Measurements from ENCODE around the gene CDC20.

CDC20 gene

GRCh38 chr1:43349594-43350306, 9.0 kb upstream of the CDC20 start:
- no peak for TF ChIP-seq CTCF (IDR thresholded peaks at IDR 0.05; ENCODE audit: low read length, missing control alignments)
- peak overlapping the region; percentile 53 for H3K4me3 ChIP-seq (replicated peaks; ENCODE audit: low read depth, low read length)
- peak; percentile 21 for DNase-seq (ENCODE audit: low read depth)

- H3K4me3 ChIP-seq (replicated peaks; ENCODE audit: low read depth, low read length): no peak overlapping the region
- no peak for TF ChIP-seq CTCF (IDR thresholded peaks at IDR 0.05; ENCODE audit: low read length, missing control alignments)
- no peak for DNase-seq (ENCODE audit: low read depth)
Observed at GRCh38 chr1:43350976-43351375, 7.8 kb upstream of the CDC20 start.

GRCh38 chr1:43351421-43352350, 7.1 kb upstream of the CDC20 start:
- DNase-seq (ENCODE audit: low read depth): no peak
- no peak for TF ChIP-seq CTCF (IDR thresholded peaks at IDR 0.05; ENCODE audit: low read length, missing control alignments)
- no peak overlapping the region for H3K4me3 ChIP-seq (replicated peaks; ENCODE audit: low read depth, low read length)

GRCh38 chr1:43352351-43352705, 6.5 kb upstream of the CDC20 start:
- H3K4me3 ChIP-seq (replicated peaks; ENCODE audit: low read depth, low read length): no peak overlapping the region
- DNase-seq (ENCODE audit: low read depth): no peak
- no peak for TF ChIP-seq CTCF (IDR thresholded peaks at IDR 0.05; ENCODE audit: low read length, missing control alignments)

GRCh38 chr1:43352881-43353280, 5.9 kb upstream of the CDC20 start:
- no peak for TF ChIP-seq CTCF (IDR thresholded peaks at IDR 0.05; ENCODE audit: low read length, missing control alignments)

GRCh38 chr1:43354471-43354870, 4.3 kb upstream of the CDC20 start:
- no peak for DNase-seq (ENCODE audit: low read depth)
- H3K4me3 ChIP-seq (replicated peaks; ENCODE audit: low read depth, low read length): no peak overlapping the region
- TF ChIP-seq CTCF (IDR thresholded peaks at IDR 0.05; ENCODE audit: low read length, missing control alignments): no peak

More at GRCh38 chr1:43352881-43353280, 5.9 kb upstream of the CDC20 start:
- DNase-seq (ENCODE audit: low read depth): no peak
- H3K4me3 ChIP-seq (replicated peaks; ENCODE audit: low read depth, low read length): no peak overlapping the region
